Hepatocyte (in vitro differentiated cells): Measurements from ENCODE around the gene NANP. TPM values are rescaled to one million over a fixed set of nuclear protein-coding genes. Genes with fewer than 3 reads are reported as not detected.

Experiments used
- DNase-seq: peaks from one replicate; pipeline ENCODE4 v3.0.0-alpha.2; 2016; ENCODE audit warnings: low spot score
- H2AFZ ChIP-seq: fragments of 200-600 bp; sonication (generic); 2 replicates; pipeline ENCODE4 v1.6.0; 2016; ENCODE audit warnings: antibody characterized with exemption, mild to moderate bottlenecking
- H3K27ac ChIP-seq: fragments of 200-600 bp; sonication (generic); 2 replicates; pipeline ENCODE4 v1.5.1; 2016; ENCODE audit warnings: mild to moderate bottlenecking
- H3K27me3 ChIP-seq: fragments of 200-600 bp; sonication (generic); 2 replicates; pipeline ENCODE4 v1.6.1; 2016
- H3K36me3 ChIP-seq: fragments of 200-600 bp; sonication (generic); replicated peaks from 2 replicates; pipeline ENCODE4 v1.5.1; 2016; ENCODE audit warnings: low read depth; ENCODE audit not compliant: insufficient read depth
- H3K4me1 ChIP-seq: fragments of 200-600 bp; sonication (generic); 2 replicates; pipeline ENCODE4 v1.5.1; 2016; ENCODE audit warnings: mild to moderate bottlenecking, moderate library complexity; ENCODE audit not compliant: insufficient read depth
- H3K4me2 ChIP-seq: fragments of 200-600 bp; sonication (generic); 2 replicates; pipeline ENCODE4 v1.6.0; 2016
- H3K4me3 ChIP-seq: fragments of 200-600 bp; sonication (generic); 2 replicates; pipeline ENCODE4 v1.5.1; 2016; ENCODE audit warnings: mild to moderate bottlenecking
- H3K79me2 ChIP-seq: fragments of 200-600 bp; sonication (generic); 2 replicates; pipeline ENCODE4 v1.6.0; 2017; ENCODE audit warnings: mild to moderate bottlenecking
- H3K9me2 ChIP-seq: fragments of 200-600 bp; sonication (generic); replicated peaks from 2 replicates; pipeline ENCODE4 v1.6.0; 2017; ENCODE audit warnings: mild to moderate bottlenecking; ENCODE audit not compliant: insufficient read depth
- H3K9me3 ChIP-seq: fragments of 200-600 bp; sonication (generic); 2 replicates; pipeline ENCODE4 v1.5.1; 2016; ENCODE audit warnings: low read depth, mild to moderate bottlenecking
- H4K20me1 ChIP-seq: fragments of 200-600 bp; sonication (generic); 2 replicates; pipeline ENCODE4 v1.6.0; 2016; ENCODE audit warnings: mild to moderate bottlenecking; ENCODE audit not compliant: insufficient read depth, poor library complexity, severe bottlenecking
- EZH2 ChIP-seq: fragments of 200-600 bp; sonication (generic); IDR thresholded peaks from 2 replicates; pipeline ENCODE4 v1.6.1; 2016; ENCODE audit warnings: antibody characterized with exemption, mild to moderate bottlenecking, borderline replicate concordance
- EZH2phosphoT487 ChIP-seq: fragments of 200-600 bp; sonication (generic); IDR thresholded peaks from one replicate; pipeline ENCODE4 v1.6.1; 2018; ENCODE audit warnings: antibody characterized with exemption, mild to moderate bottlenecking, low read depth, moderate library complexity; ENCODE audit not compliant: unreplicated experiment, severe bottlenecking
- WGBS: methylation state at CpG from one replicate; pipeline ENCODE4 v1.1.6; 2016; ENCODE audit warnings: low lambda C conversion rate; ENCODE audit errors: missing lambda C conversion rate; 5-methylcytosine and 5-hydroxymethylcytosine counted together
- polyA plus RNA-seq: library from polyadenylated mRNA; unstranded; fragments of >200 nt; fragmentation: Nextera tagmentation; extraction: Ambion mirVana; gene quantifications from 2 replicates; pipeline ENCODE4 v1.2.1, GENCODE V29; 2016
- total RNA-seq: library from RNA; depleted of rRNA; stranded (reverse); fragments of >200 nt; gene quantifications from 2 replicates; pipeline ENCODE4 v1.2.3, GENCODE V29; 2014
- TF ChIP-seq, protein P1 (sequence below): fragments of 200-600 bp; sonication (generic); IDR thresholded peaks from 2 replicates; pipeline ENCODE4 v1.5.1; 2016; ENCODE audit warnings: antibody characterized with exemption, mild to moderate bottlenecking; ENCODE audit not compliant: poor library complexity

Gene NANP
- total and polyA plus RNA-seq, 2 experiments from 2014 or later, result 3.7 to 7.1 TPM

DNA sequence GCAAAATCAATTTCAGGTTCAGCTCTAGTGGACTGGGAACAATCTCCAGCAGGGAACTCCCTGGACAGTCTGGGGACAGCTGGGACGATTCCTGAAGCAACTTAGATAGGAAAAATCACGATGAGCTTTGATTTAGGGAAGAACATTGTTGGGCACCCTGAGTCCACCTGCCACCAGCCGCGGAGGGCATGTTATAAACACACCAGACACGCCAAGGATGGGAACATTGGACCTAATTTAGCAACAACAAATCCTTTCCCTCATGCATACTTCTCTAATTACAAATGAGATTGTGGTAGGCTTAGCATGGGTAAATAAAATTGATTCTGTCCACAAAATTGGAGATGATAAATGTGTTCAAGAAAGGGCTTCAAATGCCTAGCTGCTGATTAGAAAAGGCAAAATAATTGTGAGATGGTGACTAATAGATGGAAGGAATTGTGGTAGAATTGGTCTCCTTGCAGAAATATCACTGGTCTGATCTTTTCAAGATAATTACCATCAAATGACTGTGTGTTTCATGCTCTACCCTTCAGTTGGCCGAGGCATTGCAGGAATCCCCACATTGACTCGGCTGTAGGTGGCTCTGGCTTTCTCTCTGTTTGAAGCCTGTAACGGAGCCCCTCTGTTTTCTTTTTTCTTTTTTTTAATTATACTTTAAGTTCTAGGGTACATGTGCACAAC lies 6.1 kb upstream of the NANP start:
- 90% methylated on average over 8 of the region's 8 CpGs for WGBS
- H3K9me3 ChIP-seq, result no peaks in the 10 kb centered on the region
- H3K27ac ChIP-seq, result no peak overlapping the region
- peaks cover under 1% of the 10 kb centered on the region for H3K4me1 ChIP-seq
- no peak for DNase-seq
- no peaks in the 10 kb centered on the region for H4K20me1 ChIP-seq
- no peaks in the 10 kb centered on the region for H3K27me3 ChIP-seq
- no peak overlapping the region for H3K4me3 ChIP-seq
- no peaks in the 10 kb centered on the region for H3K9me2 ChIP-seq
- H2AFZ ChIP-seq, result no peak overlapping the region
- TF ChIP-seq EZH2phosphoT487 (no peak), EZH2 (no peak)
- TF ChIP-seq, protein P1, sequence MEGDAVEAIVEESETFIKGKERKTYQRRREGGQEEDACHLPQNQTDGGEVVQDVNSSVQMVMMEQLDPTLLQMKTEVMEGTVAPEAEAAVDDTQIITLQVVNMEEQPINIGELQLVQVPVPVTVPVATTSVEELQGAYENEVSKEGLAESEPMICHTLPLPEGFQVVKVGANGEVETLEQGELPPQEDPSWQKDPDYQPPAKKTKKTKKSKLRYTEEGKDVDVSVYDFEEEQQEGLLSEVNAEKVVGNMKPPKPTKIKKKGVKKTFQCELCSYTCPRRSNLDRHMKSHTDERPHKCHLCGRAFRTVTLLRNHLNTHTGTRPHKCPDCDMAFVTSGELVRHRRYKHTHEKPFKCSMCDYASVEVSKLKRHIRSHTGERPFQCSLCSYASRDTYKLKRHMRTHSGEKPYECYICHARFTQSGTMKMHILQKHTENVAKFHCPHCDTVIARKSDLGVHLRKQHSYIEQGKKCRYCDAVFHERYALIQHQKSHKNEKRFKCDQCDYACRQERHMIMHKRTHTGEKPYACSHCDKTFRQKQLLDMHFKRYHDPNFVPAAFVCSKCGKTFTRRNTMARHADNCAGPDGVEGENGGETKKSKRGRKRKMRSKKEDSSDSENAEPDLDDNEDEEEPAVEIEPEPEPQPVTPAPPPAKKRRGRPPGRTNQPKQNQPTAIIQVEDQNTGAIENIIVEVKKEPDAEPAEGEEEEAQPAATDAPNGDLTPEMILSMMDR, result no peak
- no peaks in the 10 kb centered on the region for H3K36me3 ChIP-seq
- H3K4me2 ChIP-seq, result no peak overlapping the region
- H3K79me2 ChIP-seq, result peaks cover 10% of the 10 kb centered on the region

GRCh38 chr20:25626779-25627178 lies 3.0 kb upstream of the NANP start:
- H3K79me2 ChIP-seq, result peaks cover 20% of the 10 kb centered on the region
- no peak overlapping the region for H3K27ac ChIP-seq
- no peak overlapping the region for H2AFZ ChIP-seq
- no peaks in the 10 kb centered on the region for H3K27me3 ChIP-seq
- no peaks in the 10 kb centered on the region for H3K9me2 ChIP-seq
- no peak for TF ChIP-seq EZH2phosphoT487
- no peak for TF ChIP-seq EZH2
- TF ChIP-seq, protein P1, result no peak
- no peak overlapping the region for H3K4me2 ChIP-seq
- peaks cover 17% of the 10 kb centered on the region for H3K4me1 ChIP-seq
- no peaks in the 10 kb centered on the region for H4K20me1 ChIP-seq
- H3K9me3 ChIP-seq, result no peaks in the 10 kb centered on the region
- no peak for DNase-seq
- no peak overlapping the region for H3K4me3 ChIP-seq
- H3K36me3 ChIP-seq, result no peaks in the 10 kb centered on the region
- WGBS, result 84% methylated on average over 9 of the region's 9 CpGs

DNA sequence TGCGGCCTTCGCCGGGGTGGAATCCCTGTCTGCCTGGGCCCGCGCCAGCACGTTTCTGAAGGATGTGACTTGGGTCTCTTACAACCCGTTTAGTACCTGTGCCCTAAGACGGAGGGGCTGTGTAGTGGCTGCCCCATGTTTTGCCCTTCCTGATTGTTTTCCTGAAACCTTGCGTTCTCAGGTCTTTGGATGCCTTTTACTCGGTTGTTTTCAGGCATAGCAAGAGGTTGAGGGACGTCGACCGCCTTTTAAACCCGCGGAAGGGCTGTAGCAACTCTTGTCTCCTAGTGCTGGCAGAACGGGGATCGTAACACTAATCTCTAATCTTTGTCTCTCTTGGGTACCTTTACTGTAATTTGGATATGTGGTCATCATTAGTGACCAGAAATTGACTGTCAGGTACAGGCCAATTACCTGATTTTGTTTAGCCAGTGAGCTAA lies 706 bp upstream of the NANP start:
- DNase-seq, result no peak
- H3K4me2 ChIP-seq, result peak overlapping the region; percentile 85
- no peaks in the 10 kb centered on the region for H3K9me3 ChIP-seq
- 46% methylated on average over 17 of the region's 17 CpGs for WGBS
- H3K27ac ChIP-seq, result peak overlapping the region; percentile 99
- no peaks in the 10 kb centered on the region for H4K20me1 ChIP-seq
- no peaks in the 10 kb centered on the region for H3K27me3 ChIP-seq
- no peak for TF ChIP-seq EZH2phosphoT487
- TF ChIP-seq, protein P1, result no peak
- no peak for TF ChIP-seq EZH2
- H3K9me2 ChIP-seq, result no peaks in the 10 kb centered on the region
- H3K4me3 ChIP-seq, result peak overlapping the region; percentile 84
- H3K79me2 ChIP-seq, result peaks cover 43% of the 10 kb centered on the region
- H3K4me1 ChIP-seq, result peaks cover 19% of the 10 kb centered on the region
- no peaks in the 10 kb centered on the region for H3K36me3 ChIP-seq
- peak overlapping the region; percentile 93 for H2AFZ ChIP-seq
